Body of pancreas (tissue), 4 donors: ENCODE measurements around the gene TBL1Y.

Source experiments
- POLR2A ChIP-seq, 3 donors: fragments of 450-650 bp; IDR thresholded peaks; one replicate each; pipeline ENCODE4 v1.6.1; 2016; ENCODE audit warnings: antibody characterized with exemption in 3 of 3, mild to moderate bottlenecking in 2 of 3
- TF ChIP-seq, protein P1 (sequence below), 7 experiments: fragments of 450-650 bp in 4 of 7; fragments of 200-600 bp in 3 of 7; sonication (generic) in 3 of 7; IDR thresholded peaks; one replicate each; pipeline ENCODE4 v1.5.1; 2016 to 2019; ENCODE audit warnings: antibody characterized with exemption in 7 of 7

DNA sequence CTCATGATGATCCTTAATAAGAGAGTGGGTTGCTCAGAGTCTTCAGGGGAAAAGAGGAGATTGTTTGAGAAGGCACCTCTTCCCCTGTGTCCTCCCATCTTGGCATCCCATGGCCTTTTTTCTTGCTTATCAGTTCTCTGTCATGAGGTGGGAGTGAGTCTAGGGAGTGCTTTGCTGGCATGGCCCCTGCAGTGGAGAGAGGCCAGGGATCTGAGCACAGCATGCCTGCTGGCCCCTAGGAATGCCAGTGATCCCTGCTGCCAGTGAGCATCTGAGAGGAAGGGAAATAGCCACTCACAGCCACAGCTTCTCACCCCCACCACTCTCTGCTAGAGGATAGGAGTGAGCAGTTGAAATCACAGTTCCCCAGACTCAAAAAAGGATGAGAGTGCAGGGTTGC lies 168.2 kb downstream of the TBL1Y start:
- TF ChIP-seq, protein P1, sequence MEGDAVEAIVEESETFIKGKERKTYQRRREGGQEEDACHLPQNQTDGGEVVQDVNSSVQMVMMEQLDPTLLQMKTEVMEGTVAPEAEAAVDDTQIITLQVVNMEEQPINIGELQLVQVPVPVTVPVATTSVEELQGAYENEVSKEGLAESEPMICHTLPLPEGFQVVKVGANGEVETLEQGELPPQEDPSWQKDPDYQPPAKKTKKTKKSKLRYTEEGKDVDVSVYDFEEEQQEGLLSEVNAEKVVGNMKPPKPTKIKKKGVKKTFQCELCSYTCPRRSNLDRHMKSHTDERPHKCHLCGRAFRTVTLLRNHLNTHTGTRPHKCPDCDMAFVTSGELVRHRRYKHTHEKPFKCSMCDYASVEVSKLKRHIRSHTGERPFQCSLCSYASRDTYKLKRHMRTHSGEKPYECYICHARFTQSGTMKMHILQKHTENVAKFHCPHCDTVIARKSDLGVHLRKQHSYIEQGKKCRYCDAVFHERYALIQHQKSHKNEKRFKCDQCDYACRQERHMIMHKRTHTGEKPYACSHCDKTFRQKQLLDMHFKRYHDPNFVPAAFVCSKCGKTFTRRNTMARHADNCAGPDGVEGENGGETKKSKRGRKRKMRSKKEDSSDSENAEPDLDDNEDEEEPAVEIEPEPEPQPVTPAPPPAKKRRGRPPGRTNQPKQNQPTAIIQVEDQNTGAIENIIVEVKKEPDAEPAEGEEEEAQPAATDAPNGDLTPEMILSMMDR (IDR thresholded peaks at IDR 0.05), result no peak
- TF ChIP-seq POLR2A (IDR thresholded peaks at IDR 0.05), result no peak
